GM03348 (cell line): Measurements from ENCODE around the gene ZBTB7A.

Experiments
- DNase-seq: peaks from one replicate; pipeline ENCODE4 v3.0.0; 2012; ENCODE audit warnings: low spot score

Gene ZBTB7A

DNA sequence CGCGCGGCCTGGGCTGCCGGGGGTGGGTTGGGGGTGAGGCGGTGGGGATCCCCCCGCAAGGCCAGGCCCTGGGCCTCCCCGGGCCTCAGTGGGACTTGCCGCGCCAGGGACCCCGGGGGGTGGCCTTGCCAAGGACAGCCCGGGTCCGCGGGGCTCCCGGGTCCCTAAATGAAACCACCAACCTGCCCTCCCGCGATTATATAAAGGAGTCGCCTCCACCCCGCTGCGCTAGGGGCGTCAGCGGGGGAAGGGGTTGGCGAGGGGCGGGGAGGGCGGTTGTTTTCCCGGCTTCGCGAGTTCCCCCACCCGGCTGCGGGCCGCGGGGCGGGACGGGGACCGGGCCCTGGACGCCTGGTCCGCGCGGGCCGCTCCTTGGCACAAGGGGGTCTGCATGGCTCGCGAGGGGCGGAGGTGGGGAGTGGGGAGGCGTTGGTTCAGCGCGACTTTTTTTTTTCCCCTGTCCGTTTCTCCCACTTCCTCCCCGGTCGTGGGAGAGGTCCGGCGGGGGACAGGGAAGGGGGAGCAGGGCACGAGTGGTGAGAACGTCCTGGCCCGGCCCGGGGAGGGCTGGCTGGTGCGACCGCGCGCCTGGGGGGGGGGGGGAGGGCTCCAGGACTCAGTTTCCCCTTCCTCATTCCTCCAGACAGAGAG is 822 bp upstream of the ZBTB7A start:
- peak; percentile 63 for DNase-seq

DNA sequence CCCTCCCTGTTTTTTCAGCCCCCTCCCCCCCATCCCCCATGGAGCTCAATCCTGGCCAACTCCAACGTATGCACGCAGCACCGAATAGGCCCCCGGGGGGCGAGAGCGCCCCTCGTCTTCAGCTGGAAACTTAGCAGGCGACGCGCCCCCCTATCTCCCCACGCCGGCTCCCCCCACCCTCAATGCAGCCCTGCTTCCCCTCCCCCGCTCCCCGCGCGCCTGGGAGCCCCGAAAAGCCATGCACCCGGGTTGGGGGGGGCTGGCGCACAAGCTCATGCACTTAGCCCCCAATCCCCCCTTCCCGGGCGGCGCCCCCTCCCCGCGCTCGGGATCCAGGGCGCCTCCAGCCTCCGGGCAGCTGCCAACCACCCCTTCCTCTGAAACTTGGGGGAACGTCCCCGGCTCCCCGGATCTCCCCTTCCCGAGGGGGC is 508 bp downstream of the ZBTB7A start:
- no peak for DNase-seq

DNA sequence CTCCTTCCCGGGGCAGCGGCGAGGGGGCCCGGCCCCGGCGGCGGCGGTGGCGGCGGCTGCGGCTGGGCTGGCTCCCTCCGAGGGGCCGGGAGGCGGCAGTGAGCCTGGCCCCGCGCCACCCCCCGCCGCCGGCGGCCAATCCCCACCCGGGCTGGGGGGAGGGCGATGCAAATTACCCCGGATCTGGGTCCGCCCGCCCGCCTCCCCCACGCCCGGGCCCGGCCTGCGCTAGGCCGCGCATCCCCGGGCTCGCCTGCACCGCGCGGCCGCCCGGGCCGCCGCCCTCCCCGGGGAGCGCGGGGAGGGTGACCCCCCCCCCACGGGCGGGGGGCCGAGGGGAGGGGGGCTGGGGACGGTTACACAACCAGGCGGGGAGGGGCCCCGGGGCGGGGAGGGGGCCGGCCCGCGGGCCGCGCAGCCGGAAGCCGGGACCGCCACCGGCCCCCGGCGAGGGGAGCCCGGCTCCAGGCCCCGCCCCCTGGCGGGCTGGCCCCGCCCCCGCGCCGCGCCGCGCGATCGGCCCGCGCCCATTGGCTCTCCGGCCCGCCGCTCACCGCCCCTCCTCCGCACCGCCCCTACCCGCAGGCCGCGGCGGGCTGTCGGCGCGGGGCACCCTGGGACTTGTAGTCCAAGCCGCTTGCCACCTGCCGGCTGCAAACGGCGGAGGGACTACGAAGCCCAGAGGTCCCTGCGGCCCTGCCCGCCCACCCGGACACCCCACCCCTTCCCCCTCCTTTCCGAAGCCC is 1.1 kb downstream of the ZBTB7A start:
- peak; percentile 100 for DNase-seq

DNA sequence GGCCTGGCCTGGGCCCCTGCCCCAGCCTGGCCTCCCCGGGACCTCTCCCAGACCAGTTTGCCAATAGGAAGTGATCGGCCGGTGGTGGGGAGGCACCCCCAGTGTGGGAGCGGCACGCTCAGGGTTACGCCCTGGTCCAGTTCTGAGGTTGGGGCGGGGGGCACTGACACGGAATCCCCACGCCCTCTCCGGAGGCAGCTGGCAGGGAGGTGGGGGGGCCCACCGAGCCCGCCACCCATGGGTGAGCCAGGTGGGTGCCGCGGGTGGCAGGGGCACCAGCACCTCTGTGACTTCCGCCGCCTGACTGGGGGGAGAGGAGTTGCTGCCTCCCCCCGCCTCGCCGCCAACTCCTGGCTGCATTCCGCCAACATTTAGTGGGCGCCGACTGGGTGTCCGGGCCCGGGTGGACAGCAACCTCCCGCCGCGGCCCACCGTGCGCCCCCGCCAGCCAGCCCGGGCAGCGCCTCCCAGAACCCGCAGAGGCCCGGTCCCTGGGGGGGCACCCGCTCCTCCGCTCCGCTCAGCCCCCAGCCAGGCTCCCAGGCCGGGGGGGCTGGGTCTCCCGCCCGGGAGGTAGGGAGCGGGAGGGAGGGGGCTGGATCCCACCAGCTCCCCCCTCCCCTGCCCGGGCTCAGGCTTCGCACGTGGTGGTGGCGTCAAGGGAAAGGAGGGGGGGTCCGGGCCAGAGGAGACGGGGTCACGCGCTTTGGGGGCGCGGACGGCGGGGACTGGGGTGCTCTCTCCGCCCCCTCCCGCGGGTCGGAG is 2.0 kb downstream of the ZBTB7A start:
- peak; percentile 64 for DNase-seq

DNA sequence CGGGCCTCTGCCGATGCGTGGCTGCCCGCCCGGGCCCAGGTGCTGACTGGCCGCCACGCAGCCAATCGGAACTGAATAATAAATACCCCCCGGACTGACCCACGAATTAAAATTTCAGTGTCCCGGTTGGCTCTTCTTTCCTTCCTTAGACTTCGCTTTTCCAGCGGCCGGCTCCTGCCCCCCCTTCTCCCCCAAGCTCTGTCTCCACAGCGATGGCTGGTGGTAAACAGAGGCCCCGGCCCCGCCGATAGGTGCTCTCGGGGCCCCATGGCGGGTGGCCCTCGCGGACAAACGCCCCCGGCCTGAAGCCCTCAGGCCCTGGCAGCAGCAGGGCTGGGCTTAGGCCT is 2.6 kb downstream of the ZBTB7A start:
- DNase-seq, result no peak

DNA sequence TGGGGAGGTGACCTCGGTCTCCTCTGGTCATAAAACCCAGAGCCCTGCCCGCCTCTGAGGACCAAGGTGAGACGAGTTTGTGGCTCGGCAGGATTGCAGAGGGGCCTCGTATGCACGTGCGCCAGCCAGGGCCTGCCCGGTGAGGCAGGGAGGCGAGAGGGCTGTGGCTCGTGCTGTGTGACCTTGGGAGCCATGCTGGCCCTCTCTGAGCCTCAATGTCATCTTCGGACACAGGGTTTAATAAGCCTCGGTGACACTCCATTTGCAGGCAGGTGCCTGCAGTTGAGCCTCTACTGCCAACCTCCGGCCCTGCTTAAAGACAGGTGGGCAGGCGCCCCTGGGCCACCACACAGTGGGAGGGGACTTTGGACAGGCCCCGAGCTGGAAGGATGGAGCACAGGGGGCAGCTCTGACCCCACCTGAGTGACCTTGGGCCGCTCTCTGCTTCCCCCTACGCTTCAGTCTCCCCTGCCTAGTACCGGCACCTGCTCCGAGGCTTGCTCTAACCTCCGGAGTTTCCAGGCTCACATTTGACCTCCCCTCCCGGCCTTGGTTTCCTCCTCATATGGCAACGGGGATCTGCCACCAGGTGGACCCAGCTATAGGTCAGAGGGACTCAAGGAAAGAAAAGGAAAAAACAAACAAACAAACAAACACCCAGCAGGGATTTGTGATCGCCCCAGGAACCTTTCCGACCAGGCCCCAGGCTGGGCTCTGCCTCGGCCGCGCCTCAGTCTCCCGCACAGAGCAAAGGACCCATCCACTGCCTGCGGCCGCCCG is 3.1 kb downstream of the ZBTB7A start:
- no peak for DNase-seq

DNA sequence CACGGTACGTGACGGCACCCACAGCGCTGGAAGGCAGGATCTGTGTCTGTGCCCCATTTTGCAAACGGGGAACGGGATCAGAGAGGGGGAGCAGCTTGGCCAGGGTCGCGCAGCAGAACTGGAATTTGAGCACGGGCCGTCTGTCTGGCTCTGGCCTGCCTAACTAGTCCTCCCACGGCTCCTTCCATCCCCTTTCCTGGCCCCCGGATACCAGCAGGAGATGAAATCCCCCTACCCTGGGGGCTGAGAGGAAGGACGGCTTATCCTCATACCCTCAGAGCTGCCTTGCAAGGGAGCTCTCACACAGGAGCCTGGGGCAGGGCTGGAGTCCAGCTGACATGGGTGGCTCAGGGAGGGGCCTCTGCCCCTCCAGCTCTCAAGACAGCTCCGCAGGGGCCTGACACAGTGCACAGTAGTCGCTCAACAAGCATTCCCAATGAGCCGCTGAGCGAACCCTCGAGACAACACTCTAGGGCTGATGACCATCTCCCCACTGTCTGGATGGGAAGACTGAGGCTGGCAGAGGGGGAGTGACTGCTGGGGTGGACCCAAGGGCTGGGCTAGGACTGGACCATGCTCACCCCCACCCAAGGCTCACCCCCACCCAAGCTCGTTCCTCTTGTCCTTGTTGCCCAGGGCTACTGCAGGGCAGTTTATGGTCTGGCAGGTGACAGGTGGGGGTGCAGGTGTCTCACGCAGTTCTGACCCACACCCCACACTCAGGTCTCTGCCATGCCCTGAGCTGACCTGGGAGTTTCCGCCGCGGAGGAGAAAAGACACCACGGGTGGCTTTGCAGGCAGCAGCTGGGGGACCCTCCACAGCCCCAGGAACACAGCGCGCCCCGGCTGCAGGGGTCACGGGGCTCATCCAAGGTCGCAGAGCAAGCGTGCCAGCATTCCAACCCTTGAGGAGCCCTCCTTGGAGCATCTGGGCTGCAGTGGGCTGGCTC is 4.0 kb downstream of the ZBTB7A start:
- no peak for DNase-seq

DNA sequence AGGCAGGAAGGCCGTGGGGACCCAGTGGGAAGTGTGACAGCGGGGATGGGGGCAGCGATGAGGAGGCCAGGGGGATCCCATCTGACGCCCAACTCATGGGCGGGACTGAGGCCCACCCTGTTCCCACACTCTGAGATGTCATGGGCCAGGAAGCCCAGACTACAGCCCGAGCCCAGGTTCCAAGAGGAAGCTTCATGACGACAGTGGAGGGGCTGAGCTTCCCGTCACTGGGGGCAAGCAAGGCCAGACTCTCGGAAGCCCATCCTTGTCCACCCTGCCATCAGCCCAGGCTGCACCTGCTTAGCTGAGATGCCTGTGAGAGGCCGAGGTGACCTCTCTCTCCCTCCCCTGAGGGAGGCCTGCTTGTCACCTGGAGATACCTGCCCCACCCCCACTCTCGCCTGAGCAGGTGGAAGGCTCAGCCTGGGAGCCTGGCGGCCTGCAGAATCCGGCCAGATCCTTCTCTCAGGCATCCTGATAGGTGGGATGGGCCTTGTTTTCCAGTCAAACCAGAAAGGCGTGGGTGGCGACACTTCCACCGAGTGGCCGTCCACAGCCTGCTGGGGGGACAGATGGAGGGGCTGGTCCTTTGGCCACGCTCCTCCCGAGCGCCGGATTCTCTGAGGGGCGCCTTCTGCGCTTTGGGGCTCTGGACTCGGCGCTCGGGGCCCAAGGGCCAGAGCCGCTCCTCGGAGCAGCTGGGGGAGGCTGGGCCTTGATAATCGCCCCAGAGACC is 4.8 kb downstream of the ZBTB7A start:
- DNase-seq, result no peak

DNA sequence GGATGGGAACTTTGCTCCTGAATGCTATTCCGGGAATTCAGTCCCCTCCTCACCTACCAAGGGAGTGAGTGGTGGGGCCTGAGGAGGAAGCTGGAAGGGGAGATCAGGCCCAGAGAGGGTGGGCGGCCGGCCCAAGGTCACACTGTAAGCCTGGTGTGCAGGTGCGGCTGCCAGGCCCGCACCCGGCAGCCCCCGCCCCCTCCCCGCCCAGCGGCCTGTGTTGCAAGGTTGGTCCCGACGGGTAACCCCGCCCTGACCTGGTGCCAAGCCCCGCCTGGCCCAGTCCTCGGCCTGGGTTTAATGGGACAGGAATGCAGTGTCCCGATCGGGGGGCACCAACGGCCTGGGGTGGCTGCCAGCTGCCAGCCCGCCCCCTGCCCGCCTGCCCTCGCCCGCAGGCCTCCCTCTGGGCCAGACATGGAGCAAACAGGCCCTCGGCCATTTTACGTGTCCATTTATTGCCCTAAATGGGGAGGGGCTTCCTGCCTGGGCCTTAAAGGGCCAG is 5.5 kb downstream of the ZBTB7A start:
- DNase-seq, result peak; percentile 78

DNA sequence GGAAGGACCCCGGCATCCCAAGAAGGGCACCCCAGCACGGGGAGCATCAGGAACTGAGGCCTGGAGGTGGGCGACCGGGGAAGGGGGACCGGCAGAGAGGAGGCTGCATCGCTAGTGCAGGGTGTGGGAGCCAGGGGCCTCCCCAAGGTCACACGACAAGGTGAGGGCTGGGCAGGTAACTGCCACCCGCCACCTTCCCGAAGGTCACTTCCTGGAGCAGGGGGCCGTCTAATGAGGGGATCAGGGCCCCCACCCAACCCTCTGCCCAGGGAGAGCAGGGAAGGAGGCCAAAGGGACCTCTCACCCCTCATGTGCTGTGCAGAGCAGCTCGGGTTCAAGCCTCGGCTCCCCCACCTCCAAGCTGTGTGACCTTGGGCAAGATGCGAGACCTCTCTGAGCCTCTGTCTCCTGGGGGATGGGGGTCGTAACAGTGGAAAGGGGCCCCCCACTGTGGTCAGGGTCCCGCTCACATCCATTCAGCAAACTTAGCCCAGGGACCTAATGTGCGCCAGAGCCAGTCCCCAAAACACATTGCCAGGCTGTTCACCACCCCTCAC is 6.0 kb downstream of the ZBTB7A start:
- DNase-seq, result no peak

DNA sequence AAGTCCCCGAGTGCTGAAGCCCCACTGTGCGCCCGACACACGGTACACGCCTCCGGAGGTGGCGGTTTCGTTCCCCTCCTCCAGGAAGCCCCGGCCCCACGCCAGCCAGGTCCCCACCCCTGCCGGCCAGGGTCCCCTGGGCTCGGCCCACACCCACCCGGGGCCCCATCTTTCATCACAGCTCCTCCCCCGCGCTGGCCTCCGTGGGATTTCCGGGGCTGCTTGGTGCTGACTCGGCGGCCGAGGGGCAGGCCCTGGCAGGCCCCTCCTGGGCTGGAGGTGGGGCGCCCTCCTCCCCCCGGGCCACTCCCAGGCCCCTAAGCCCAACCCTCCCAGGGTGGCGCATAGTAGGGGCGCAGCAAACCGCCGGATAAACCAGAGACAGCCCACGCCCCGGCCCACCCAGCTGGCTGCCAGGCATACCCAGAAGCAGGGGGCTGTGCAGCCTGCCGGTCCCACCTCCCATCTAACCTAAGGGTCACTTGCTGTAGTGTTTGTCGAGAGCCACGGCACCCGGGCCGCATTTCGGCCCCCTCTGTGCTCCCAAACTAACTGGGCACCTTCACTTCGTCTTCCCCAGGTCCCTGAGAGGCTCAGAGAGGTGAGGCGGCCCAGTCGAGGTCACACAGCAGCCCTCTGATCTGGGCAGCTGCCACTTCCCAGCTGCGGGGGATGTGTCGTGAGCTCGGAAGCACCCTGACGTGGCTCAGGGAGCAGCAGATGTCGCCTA is 6.6 kb downstream of the ZBTB7A start:
- DNase-seq, result peak; percentile 66

DNA sequence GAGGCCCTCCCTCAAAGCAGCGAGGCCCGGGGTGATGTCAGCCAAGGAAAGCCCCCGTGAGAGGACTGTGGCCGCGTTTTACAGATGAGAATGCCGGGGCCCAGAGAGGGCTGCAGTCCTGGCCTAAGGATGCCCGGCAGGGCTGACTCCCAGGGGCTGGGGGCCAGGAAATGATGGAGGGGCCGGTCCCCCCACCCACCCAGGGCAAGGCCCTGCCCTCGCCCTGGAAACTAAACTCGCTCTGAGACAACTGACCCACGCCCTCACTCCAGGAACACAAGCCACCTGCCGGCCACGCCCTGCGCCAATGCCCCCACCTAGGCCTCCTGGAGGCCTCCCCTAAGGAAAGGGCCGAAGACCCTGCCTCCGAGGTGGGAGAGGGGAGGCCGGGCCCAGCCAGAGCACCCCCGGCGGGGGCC is 7.2 kb downstream of the ZBTB7A start:
- DNase-seq, result no peak

DNA sequence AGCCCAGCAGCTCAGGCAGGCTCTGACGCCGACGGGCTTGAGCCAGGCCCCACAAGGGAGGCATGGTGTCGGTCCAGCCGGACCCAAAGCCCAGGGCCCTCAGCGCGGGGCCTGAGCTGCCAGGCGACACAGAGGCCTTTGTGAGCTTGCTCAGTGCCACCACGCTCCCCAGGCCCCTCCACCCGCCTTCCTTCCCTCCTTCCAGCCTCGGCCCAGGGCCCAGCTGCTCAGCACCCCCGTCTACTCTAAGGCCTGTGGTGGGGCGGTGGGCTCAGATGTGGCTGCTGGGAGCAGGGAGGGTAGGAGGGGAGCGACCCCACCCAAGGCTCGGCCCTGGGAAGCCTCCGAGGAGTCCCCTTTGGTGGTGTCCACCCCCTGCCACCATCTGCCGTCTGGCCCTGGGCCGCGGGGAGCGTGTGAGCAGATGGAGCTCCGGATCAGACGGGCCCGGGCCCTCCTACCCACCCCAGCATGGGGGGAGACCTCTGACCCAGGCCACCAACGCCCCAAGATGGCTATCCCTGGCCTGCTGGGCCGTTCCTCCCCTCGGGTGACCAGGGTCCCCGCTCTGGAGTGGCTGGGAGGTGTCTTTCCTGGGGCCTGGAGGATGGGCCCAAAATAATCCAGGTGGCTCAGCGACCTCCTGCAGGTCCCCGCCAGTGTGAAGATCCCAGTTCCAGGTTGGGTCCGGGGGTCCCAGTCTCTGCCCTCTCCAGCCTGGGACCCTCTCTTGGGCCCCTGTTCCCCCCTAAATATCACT is 7.8 kb downstream of the ZBTB7A start:
- no peak for DNase-seq

DNA sequence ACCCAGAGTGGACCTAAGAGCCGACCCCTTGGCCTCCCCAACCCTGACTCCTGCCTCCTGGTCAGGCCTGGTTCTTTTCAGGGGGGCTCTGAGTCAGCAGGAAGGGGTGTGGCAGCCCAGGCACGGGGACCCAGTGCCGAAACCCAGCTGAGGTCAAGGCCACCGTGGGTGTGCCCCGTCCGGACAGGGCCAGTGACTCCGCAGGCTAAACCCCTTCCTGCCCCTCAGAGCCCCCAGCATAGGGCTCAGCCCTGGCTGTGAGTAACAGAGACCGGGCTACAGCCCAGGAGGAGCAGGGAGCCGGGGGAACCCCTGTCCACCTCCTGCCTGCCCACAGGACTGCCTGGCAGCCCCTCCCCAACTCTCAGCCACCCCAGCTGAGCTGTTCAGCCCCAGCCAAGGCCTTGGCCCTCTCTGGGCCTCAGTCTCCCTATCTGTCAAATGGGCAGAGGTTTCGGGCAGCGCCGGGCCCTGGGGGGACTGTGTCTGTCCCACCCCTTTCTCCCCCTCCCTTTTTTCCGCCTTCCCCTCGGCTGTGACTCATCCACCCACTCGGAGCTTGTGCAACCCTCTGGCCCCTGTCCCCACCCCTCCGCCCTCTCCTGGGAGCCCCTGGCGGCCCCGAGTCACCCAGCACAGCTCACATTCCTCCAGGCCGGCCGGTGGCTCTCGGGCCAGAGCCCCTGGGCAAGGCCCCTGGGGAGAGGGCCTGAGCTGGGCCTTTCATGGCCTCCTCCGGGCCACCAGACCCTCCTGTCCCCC is 8.6 kb downstream of the ZBTB7A start:
- peak; percentile 96 for DNase-seq

DNA sequence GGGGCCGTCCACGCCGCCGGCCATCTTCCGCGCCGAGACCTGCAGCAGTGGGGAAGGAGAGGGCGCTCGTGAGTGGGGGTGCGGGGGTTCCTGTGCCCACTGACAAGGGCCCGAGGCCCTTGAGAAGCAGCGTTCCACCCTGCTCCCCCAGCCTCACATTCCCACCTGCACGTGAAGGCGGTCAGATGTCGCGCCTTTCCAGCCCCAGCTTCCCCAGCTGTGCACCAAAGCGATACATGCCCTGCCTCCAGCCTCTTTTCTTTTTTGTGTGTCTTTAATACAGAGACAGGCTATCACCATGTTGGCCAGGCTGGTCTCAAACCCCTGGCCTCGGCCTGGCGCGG is 11.5 kb downstream of the ZBTB7A start:
- DNase-seq, result no peak

DNA sequence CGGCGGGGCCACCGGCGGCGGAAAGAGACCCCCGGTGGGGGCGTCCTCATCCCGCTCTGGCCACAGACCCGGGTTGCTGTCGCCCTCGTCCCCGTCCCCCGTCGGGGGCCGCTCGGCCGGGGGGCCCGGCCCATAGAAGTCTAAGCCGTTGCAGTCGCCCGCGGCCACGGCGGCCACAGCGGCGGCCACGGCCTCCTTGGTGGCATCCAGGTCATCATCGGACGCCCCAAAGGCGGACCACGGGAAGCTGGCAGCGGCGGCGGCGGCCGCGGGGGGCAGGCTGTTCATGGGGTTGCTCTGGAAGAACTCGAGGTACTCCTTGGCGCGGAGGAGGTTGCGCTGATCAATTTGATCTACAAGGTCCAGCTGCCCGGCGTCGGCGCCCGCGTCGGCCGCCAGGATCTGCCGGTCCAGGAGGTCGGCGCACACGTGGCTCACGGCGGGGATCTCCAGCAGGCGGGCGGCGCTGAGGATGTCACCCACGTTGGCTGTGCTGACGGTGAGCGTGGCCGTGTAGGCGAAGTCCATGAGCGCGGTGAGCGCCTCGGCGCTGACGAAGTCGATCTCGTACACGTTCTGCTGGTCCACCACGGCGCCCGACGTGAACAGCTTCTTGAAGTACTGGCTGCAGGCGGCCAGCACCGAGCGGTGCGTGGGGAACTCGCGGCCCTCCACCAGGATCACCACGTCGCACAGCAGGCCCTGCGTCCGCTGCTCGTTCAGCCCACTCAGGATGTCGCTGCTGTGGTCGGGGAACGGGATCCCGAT is 12.1 kb downstream of the ZBTB7A start:
- DNase-seq, result no peak
